GM10248 (cell line): ENCODE measurements around the gene FOXJ1.

Source experiments
- CTCF ChIA-PET: fragments of 300-600 bp; sonication (Branson Sonifier 250); formaldehyde crosslinking; extraction: SDS; loops from one replicate; lab custom pipeline; 2021; ENCODE audit warnings: antibody characterized with exemption; lab: Yijun Ruan, JAX
- POLR2A ChIA-PET: fragments of 350-650 bp; sonication (Branson Sonifier 250); formaldehyde crosslinking; extraction: SDS; loops from one replicate; lab custom pipeline; 2020; ENCODE audit warnings: antibody characterized with exemption; lab: Yijun Ruan, JAX
- DNase-seq: peaks from one replicate; pipeline ENCODE4 v3.0.0; 2012; ENCODE audit errors: extremely low spot score
- CTCF ChIP-seq: IDR thresholded peaks from 2 replicates; pipeline ENCODE4 v1.5.1; 2012; ENCODE audit warnings: mild to moderate bottlenecking, low read depth; ENCODE audit errors: extremely low read depth, missing control alignments, control extremely low read depth

The FOXJ1 gene

GRCh38 chr17:76087531-76087930 lies 53.5 kb downstream of the FOXJ1 start:
- CTCF ChIA-PET = no interaction called here
- TF ChIP-seq CTCF = no peak
- no peak for DNase-seq
- POLR2A ChIA-PET = no interaction called here

GRCh38 chr17:76086384-76086783 lies 54.7 kb downstream of the FOXJ1 start:
- no peak for TF ChIP-seq CTCF
- DNase-seq = no peak
- ChIA-PET POLR2A (no interaction called here), CTCF (no interaction called here)
